IPS-NIHi11 (cell line): ENCODE results near the gene SYTL3.
A peak's percentile ranks its signal among the peaks of the same experiment; 100 is the strongest.
"Not testable (repeated sequence)": the region's sequence is repeated elsewhere in the genome, so short reads cannot be mapped to it uniquely, and the experiment has no call there.

Experiments used
- DNase-seq: peaks from one replicate; pipeline ENCODE4 v3.0.0; 2012; ENCODE audit warnings: mixed read lengths, low spot score

The SYTL3 gene

GRCh38 chr6:158649289-158650143 lies at the start of gene SYTL3:
SYTL3 (plus strand) TSS chr6:158650054; CDS start chr6:158663269, 13,215 bp downstream.
- no peak for DNase-seq

DNA sequence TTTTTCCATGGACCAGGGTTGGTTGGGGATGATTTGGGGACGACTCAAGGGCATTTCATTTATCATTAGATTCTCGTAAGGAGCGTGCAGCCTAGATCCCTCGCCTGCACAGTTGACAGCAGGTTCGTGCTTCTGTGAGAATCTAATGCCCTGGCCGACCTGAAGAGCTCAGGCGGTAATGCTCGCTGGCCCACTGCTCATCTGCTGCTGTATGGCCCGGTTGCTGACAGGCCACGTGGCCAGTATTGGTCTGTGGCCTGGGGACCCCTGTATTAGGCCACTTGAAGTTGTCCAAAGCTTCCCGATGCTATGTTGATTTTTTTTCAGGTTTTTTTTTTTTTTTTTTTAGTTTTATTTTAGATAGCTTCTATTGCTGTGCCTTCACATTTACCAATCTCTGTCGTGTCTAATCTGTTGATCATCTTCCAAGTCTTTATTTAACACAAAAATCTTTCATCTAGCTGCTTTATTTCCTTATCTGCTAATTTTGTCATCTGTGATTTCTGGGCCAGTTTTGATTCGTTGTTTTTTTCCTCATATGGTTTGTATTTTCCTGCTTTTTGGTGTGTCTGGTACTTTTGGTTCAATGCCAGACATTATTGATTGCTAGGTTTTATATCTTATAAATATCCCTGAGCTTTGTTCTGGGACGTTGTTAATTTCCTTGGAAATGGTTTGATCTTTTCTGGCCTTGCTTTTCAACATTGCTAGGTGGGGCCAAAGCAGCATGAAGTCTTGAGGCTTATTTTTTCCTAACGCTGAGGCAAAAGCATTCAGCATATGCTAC lies 46.4 kb upstream of the SYTL3 start:
- DNase-seq = no peak

- DNase-seq = no peak
Measured at GRCh38 chr6:158604048-158604406, 45.8 kb upstream of the SYTL3 start.

DNA sequence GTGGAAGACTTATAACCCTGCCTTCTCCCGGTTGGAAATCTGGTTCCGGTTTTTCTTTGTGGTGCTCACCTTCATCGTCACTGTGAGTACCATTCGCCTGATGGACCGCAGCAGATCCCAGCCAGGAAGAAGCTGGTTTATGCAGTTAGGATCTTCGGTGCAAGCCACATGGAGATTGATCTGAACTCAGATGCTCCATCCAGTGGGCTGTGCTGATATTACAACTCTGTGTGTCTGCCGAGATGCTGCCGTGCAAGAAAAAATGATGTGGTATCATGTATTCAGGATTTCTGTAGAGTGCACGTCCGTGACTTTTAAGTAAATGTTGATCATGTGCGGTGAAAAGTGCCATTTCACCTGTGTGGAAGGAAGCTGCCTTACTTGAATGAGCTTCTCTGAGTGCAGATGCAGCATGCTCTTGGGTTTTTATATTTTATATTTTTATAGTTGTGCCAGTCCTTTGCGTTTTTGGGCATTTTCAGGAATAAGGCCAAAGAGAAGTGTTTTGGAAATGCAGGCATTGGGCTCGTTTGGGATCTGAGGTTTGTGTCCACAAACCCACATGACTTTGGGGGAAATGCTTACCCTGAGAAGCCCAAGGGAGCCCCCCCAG lies 44.5 kb upstream of the SYTL3 start:
- DNase-seq = peak; percentile 82

DNA sequence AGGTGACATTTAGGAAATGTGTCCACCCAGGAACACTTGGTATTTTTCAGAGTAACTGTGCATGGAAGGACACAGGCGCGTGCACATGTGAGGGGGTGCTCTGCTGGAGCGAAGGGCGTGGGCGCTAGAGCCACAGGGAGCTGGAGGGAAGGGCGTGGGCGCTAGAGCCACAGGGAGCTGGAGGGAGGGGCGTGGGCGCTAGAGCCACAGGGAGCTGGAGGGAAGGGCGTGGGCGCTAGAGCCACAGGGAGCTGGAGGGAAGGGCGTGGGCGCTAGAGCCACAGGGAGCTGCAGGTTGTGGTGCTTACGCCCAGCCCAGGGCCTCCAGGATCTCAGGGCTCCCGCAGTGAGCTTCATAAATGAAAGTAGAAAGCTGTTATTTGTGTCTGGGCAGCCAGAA lies 43.8 kb upstream of the SYTL3 start:
- not testable (repeated sequence) for DNase-seq

GRCh38 chr6:158606935-158607334 lies 42.9 kb upstream of the SYTL3 start:
- no peak for DNase-seq

DNA sequence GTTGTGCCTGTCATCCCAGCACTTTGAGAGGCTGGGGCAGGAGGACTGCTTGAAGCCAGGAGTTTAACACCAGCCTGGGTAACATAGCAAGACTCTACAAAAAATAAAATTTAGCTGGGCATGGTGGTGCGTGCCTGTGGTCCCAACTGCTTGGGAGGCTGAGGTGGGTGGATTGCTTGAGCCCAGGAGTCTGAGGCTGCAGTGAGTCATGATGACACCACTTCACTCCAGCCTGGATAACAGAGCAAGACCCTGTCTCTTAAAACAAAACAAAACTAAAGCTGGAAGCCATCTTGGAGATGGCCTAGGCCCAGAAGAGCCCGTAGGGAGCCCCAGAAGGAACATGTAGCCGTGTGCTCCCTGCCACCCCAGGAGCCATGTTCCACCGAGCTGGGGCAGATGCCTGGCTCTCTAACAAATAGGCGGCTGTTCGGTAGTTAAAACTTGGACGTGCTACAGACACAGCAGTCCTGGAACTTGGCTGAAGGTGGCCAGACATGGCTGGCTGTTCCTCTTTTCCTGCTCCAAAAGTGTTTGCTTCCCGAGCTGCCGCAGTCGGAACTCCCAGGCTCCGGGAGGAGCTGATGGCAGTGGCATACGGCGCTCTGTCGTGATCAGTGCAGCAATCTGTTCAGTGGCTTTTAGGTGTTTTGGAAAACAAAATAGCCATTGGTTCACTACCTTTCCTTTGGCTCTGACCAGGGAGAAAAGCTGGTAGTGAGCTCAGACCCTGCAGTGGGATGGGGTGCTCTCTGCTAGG lies 42.3 kb upstream of the SYTL3 start:
- no peak for DNase-seq

- DNase-seq = no peak
Measured at GRCh38 chr6:158608221-158608620, 41.6 kb upstream of the SYTL3 start.

GRCh38 chr6:158609455-158610155 lies 40.2 kb upstream of the SYTL3 start:
- no peak for DNase-seq

GRCh38 chr6:158610319-158610968 lies 39.4 kb upstream of the SYTL3 start:
- DNase-seq = no peak

DNA sequence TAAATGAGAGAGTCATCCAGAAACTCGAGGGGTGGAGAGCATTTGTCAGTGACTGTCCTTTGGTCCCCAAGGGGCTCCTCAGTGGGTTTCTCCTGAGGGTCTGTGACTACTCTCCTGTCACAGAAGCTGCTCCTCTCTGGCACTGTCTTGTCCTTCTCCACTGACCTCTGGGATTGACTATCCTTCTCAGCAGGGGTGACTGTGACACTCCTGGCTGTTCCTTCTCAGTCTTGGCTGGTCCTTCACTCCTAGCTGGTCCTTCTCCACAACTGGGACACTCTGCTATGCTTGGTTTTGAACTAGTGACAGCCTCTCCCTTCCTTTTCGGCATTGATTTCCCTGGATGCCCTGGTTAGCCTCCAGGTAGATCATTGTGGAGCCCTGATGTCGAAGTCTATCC lies 38.8 kb upstream of the SYTL3 start:
- no peak for DNase-seq

DNA sequence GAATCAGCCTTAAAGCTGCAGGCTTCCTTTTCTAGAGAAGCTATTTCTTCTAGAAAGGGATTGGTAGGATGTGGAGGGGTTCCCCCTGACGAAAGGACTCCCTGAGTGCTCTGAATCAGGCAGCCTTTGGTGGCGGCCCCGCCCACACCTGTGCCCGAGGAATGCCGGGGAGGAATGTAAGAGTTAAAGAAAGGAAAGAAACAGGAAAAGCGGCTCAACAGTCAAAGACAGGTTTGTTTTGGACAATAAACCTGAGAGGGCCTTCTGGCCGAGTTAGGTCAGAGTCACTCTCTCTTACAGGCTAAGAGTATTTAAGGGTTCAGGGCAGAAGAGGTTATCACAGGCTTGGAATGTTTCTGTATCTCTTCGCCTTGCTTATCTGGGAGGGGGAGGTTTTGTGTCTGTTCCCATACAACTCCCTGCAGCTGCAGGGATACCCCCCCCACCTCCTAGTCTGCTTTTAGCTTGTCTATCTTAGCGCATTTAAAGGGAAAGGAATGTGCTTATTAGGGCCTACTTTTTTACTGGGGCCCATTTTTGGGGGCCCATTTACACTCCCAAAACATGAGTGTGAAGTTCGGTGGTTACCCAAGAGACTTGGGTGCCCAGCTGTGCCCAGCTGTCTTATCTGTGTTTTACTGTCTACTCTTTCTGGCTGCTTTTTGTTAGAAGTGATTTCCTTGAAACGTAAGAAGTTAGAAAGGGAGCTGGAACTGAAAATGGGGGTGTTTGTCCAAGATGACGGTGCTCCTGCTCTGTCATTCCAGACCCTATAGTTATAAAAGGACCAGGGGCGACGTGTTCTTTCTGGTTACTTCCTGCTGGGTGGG lies 38.1 kb upstream of the SYTL3 start:
- DNase-seq = peak; percentile 75

DNA sequence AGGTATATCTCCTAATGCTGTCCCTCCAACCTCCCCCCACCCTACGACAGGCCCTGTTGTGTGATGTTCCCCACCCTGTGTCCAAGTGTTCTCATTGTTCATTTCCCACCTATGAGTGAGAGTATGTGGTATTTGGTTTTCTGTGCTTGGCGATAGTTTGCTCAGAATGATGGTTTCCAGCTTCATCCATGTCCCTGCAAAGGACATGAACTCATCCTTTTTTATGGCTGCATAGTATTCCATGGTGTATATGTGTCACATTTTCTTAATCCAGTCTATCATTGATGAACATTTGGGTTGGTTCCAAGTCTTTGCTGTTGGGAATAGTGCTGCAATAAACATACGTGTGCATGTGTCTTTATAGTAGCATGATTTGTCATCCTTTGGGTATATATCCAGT lies 35.2 kb upstream of the SYTL3 start:
- DNase-seq = not testable (repeated sequence)

- DNase-seq = not testable (repeated sequence)
Measured at GRCh38 chr6:158618289-158618688, 31.6 kb upstream of the SYTL3 start.

GRCh38 chr6:158619922-158620801 lies 29.7 kb upstream of the SYTL3 start:
- no peak for DNase-seq

DNA sequence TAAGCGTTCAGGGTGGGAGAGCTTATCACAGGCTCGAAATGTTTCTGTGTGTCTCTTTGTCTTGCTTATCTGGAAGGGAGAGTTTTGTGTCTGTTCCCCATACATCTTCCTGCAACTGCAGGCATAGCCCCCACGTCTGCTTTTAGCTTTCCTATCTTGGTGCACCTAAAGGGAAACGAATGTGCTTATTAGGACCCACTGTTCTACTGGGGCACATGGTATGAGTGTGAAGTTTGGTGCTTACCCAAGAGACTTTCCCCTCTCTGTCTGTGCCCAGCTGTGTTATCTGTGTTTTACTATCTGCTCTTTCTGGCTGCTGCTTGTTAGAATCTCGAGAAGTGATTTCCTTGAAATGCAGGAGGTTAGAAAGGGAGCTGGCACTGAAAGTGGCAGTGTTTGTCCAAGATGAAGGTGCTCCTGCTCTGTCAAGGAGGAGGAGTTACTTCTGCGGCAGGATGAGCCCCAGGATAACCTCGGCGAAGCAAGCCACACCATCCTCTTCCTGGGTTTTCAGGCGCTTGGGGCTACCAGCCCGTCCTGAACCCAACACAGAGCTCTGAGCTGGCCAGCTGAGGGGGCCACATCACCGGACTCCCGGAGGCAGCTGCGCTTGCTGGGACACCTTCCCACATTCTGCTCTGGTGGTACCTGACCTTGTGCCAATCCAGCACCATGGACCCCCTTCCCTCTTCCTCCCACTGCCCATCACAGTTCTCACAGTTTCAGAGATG lies 28.7 kb upstream of the SYTL3 start:
- no peak for DNase-seq

DNA sequence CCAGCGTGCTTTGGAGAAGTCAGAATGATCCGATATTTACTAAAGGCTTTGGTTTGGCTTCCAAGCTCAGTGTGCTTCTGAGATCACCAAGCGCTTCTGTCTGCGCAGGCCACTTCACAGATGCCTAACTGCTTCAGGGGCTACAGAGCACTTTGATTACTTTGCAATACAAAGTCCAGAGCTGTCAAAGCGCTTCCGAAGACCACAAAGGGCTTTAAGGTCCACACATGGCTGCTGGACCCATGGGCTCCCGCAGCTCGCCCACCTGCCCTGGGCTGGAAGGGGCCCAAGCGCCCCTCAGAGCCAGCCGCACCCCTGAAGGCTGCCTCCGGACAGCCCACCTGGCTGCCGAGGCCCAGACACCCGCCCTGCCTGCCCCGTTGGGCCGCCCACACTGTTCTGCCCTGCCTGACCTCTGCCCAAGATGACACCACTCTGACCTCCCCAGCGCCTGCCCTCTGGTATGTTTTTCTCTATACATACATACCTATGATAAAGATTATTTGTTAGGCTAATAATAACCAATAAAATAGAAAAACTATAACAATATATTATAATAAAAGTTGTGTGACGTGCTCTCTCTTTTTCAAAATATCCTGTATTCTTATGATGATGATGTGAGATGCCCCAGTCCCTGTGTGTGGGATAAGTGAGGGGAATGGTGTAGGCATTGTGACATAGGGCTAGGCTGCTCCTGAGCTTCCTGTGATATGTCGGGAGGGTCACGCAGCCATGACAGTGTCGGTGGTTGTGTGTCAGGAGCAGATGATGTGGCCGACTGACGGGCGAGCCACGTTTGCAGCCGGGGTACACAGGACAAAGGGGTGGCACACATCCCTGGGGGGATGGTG lies 27.9 kb upstream of the SYTL3 start:
- DNase-seq = no peak
